Esophagus squamous epithelium (tissue), 4 donors: Measurements from ENCODE around the gene ZFP36L2.
A peak's percentile ranks its signal among the peaks of the same experiment; 100 is the strongest.

ENCODE experiments used
- POLR2A ChIP-seq, 4 donors: fragments of 450-650 bp; IDR thresholded peaks; one replicate each; pipeline ENCODE4 v1.6.1; 2017; ENCODE audit warnings: antibody characterized with exemption in 4 of 4, mild to moderate bottlenecking in 4 of 4, moderate library complexity in 3 of 4
- TF ChIP-seq, protein P1 (sequence below), 6 experiments: fragments of 450-650 bp in 4 of 6; fragments of 200-600 bp in 2 of 6; sonication (generic) in 2 of 6; IDR thresholded peaks; one replicate each; pipeline ENCODE4 v1.5.1; 2016 to 2019; ENCODE audit warnings: antibody characterized with exemption in 6 of 6, mild to moderate bottlenecking in 4 of 6, moderate library complexity in 4 of 6

DNA sequence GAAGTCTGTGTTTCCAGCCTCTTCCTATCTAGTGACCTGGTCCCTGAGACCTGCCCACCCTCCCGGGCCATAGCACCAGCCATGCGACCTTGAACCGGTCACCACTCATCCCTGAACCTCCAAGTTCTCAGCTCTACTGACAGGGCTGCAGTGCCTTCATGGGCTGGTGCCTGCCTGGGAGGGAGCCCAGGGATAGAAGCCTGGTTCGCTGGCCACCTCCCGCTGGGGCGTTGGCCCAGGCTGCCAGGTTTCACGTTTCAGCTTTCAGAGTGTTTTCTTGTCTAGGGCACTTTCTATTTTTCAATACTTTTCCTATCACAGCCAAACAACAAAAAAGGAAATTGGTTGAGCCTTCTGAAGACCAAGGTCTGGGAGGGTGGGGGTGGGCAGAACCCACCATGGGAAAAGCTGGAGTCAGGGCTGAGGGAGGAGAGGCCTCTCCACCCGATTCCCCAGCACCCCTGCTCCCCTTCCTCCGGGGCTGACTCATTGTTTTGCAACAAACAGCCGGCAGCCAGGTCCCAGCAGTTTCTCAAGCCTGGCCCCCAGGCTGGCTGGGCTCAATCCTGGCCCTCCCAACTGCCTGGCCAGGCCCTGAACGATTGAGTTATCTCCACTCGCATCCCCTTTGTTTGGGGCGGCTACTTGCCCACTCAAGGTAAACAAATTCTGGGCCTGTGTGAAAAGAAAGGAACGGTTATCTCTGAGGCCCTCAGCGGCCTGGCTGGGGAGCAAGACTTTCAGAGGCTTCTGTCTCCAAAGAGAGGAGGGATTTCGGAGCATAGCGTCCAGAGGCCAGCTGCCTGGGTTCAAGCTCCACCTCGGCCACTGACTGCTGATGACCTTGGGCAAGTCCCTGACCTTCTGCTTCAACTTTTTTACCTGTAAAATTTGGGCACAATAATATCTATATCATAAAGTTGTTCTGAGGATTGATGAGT lies 47.5 kb downstream of the ZFP36L2 start:
- TF ChIP-seq, protein P1, sequence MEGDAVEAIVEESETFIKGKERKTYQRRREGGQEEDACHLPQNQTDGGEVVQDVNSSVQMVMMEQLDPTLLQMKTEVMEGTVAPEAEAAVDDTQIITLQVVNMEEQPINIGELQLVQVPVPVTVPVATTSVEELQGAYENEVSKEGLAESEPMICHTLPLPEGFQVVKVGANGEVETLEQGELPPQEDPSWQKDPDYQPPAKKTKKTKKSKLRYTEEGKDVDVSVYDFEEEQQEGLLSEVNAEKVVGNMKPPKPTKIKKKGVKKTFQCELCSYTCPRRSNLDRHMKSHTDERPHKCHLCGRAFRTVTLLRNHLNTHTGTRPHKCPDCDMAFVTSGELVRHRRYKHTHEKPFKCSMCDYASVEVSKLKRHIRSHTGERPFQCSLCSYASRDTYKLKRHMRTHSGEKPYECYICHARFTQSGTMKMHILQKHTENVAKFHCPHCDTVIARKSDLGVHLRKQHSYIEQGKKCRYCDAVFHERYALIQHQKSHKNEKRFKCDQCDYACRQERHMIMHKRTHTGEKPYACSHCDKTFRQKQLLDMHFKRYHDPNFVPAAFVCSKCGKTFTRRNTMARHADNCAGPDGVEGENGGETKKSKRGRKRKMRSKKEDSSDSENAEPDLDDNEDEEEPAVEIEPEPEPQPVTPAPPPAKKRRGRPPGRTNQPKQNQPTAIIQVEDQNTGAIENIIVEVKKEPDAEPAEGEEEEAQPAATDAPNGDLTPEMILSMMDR (IDR thresholded peaks at IDR 0.05), result no peak
- peak in 1 of 4 donors; percentile 20 for TF ChIP-seq POLR2A (IDR thresholded peaks at IDR 0.05)
